PC-9 (cell line): ENCODE results near the gene ARHGAP35. TPM values are rescaled to one million over a fixed set of nuclear protein-coding genes. Genes with fewer than 3 reads are reported as not detected.
A peak's percentile ranks its signal among the peaks of the same experiment; 100 is the strongest.

ENCODE experiments used
- BruUV-seq: library from RNA; stranded (reverse); fragments of 400-500 nt; replicated peaks from 2 replicates; lab custom pipeline; 2021; lab: Mats Ljungman, UMichigan
- CTCF ChIA-PET: fragments of 300-600 bp; sonication (Branson Sonifier 250); formaldehyde crosslinking; loops from one replicate; lab custom pipeline; 2022; ENCODE audit warnings: antibody characterized with exemption; lab: Charles Lee
- POLR2A ChIA-PET: fragments of 300-600 bp; sonication (Branson Sonifier 250); formaldehyde crosslinking; loops from one replicate; lab custom pipeline; 2022; ENCODE audit warnings: antibody characterized with exemption; ENCODE audit not compliant: unreplicated experiment; lab: Charles Lee
- DNase-seq, 2 experiments: peaks; one replicate each; pipeline versions ENCODE4 v3.0.0 to v3.0.0-alpha.2; 2015 to 2022; ENCODE audit warnings: mixed read lengths in 1 of 2
- H2AFZ ChIP-seq: fragments of 200-600 bp; sonication (generic); 2 replicates; pipeline ENCODE4 v1.8.1; 2017; ENCODE audit warnings: antibody characterized with exemption
- H3F3A ChIP-seq: fragments of 200-600 bp; sonication (generic); 2 replicates; pipeline ENCODE4 v1.8.1; 2017; ENCODE audit warnings: antibody characterized with exemption, mild to moderate bottlenecking, low read depth; ENCODE audit not compliant: insufficient read depth
- H3K27ac ChIP-seq: fragments of 200-600 bp; sonication (generic); 2 replicates; pipeline ENCODE4 v1.6.1; 2016; ENCODE audit warnings: mixed run types
- H3K27me3 ChIP-seq: fragments of 200-600 bp; sonication (generic); 2 replicates; pipeline ENCODE4 v1.6.1; 2016; ENCODE audit warnings: low read depth, mixed run types; ENCODE audit not compliant: insufficient read depth
- H3K36me3 ChIP-seq: fragments of 200-600 bp; sonication (generic); 2 replicates; pipeline ENCODE4 v1.6.1; 2016; ENCODE audit warnings: low read depth, mixed run types
- H3K4me1 ChIP-seq: fragments of 200-600 bp; sonication (generic); replicated peaks from 2 replicates; pipeline ENCODE4 v1.6.1; 2016; ENCODE audit warnings: mixed run types; ENCODE audit not compliant: insufficient read depth
- H3K4me2 ChIP-seq: fragments of 200-600 bp; sonication (generic); 2 replicates; pipeline ENCODE4 v1.6.1; 2017; ENCODE audit warnings: mixed run types
- H3K4me3 ChIP-seq: fragments of 200-600 bp; sonication (generic); 2 replicates; pipeline ENCODE4 v1.6.1; 2016; ENCODE audit warnings: mixed run types
- H3K79me2 ChIP-seq: fragments of 200-600 bp; sonication (generic); 2 replicates; pipeline ENCODE4 v1.6.1; 2017; ENCODE audit warnings: low read depth, mixed run types
- H3K9me2 ChIP-seq: fragments of 200-600 bp; sonication (generic); 2 replicates; pipeline ENCODE4 v1.8.1; 2017; ENCODE audit warnings: mild to moderate bottlenecking; ENCODE audit not compliant: insufficient read depth
- H3K9me3 ChIP-seq: fragments of 200-600 bp; sonication (generic); 2 replicates; pipeline ENCODE4 v1.8.1; 2016; ENCODE audit warnings: low read depth; ENCODE audit not compliant: insufficient read depth
- H4K20me1 ChIP-seq: fragments of 200-600 bp; sonication (generic); 2 replicates; pipeline ENCODE4 v1.8.1; 2017; ENCODE audit not compliant: insufficient read depth
- CTCF ChIP-seq: fragments of 200-600 bp; sonication (generic); conservative IDR thresholded peaks from 2 replicates; pipeline ENCODE4 v1.6.1; 2017; ENCODE audit warnings: mixed run types, antibody characterized with exemption, mild to moderate bottlenecking, moderate library complexity
- EZH2 ChIP-seq: fragments of 200-600 bp; sonication (generic); IDR thresholded peaks from 2 replicates; pipeline ENCODE4 v1.8.0; 2017; ENCODE audit warnings: antibody characterized with exemption, low read depth
- intact Hi-C: fragments of 100-400 bp; cut with micrococcal nuclease; formaldehyde crosslinking; loops from one replicate; pipeline ENCODE4 v1.10.0; 2022; ENCODE audit not compliant: unreplicated experiment
- total RNA-seq: library from RNA; stranded (reverse); gene quantifications from 2 replicates; pipeline ENCODE4 v1.2.3, GENCODE V29; 2021

The ARHGAP35 gene
- total RNA-seq, 1 experiment from 2014 or later, result 104 TPM

GRCh38 chr19:46838160-46838559, 22.6 kb upstream of the ARHGAP35 start:
- Histone ChIP-seq H4K20me1 (peaks cover 11% of the 10 kb centered on the region; the same call in 1 of the 2 replicates), H3F3A (peaks cover 55% of the 10 kb centered on the region), H3K79me2 (0 out of 2 replicates have a peak, but pooled peaks cover under 1% of the 10 kb centered on the region), H3K27ac (no peak overlapping the region), H2AFZ (no peak overlapping the region), H3K27me3 (no peaks in the 10 kb centered on the region), H3K9me2 (no peaks in the 10 kb centered on the region), H3K9me3 (no peaks in the 10 kb centered on the region), H3K4me1 (peaks cover 19% of the 10 kb centered on the region), H3K4me3 (no peak overlapping the region), H3K4me2 (no peak overlapping the region), H3K36me3 (peaks cover 2% of the 10 kb centered on the region; the same call in 1 of the 2 replicates)
- DNase-seq, result no peak
- TSS peak; percentile 62 for BruUV-seq
- intact Hi-C loops, result no loop called here
- POLR2A ChIA-PET, result no interaction called here
- CTCF ChIA-PET, result interaction anchor here (0.6 kb wide), 1 partner anchor 8 kb away, joined by 14 read pairs; no protein-coding TSS in a partner anchor
- no peak for TF ChIP-seq CTCF
- TF ChIP-seq EZH2, result no peak

GRCh38 chr19:46839752-46840497, 20.9 kb upstream of the ARHGAP35 start:
- BruUV-seq, result no TSS peak
- DNase-seq, result peak in 1 of 2 experiments; percentile 64
- H3K36me3 ChIP-seq, result peaks cover 14% of the 10 kb centered on the region; the same call in 1 of the 2 replicates
- no peak overlapping the region for H2AFZ ChIP-seq
- TF ChIP-seq EZH2 (no peak), CTCF (no peak)
- H3F3A ChIP-seq, result peaks cover 56% of the 10 kb centered on the region
- H3K9me3 ChIP-seq, result no peaks in the 10 kb centered on the region
- ChIA-PET CTCF (interaction anchor here (0.6 to 1.8 kb wide), 15 partner anchors 13 to 843 kb away, joined by 3 to 11 read pairs (median 4); no protein-coding TSS in a partner anchor), POLR2A (interaction anchor here (0.7 kb wide), 2 partner anchors 32 to 86 kb away, joined by 3 to 17 read pairs; no protein-coding TSS in a partner anchor)
- no peaks in the 10 kb centered on the region for H3K27me3 ChIP-seq
- H3K4me3 ChIP-seq, result no peak overlapping the region
- H3K27ac ChIP-seq, result peak overlapping the region; percentile 44
- peaks cover 19% of the 10 kb centered on the region for H3K4me1 ChIP-seq
- peak overlapping the region; percentile 28 for H3K4me2 ChIP-seq
- H3K79me2 ChIP-seq, result peaks cover 10% of the 10 kb centered on the region; the same call in 1 of the 2 replicates
- no peaks in the 10 kb centered on the region for H3K9me2 ChIP-seq
- intact Hi-C loops, result loop anchor here (1.0 to 2.0 kb wide), 2 partner anchors 55 to 83 kb away; no protein-coding TSS in a partner anchor
- H4K20me1 ChIP-seq, result peaks cover 19% of the 10 kb centered on the region; the same call in 1 of the 2 replicates

GRCh38 chr19:46840498-46840942, 20.3 kb upstream of the ARHGAP35 start:
- Histone ChIP-seq H3K9me2 (no peaks in the 10 kb centered on the region), H3K27ac (peak overlapping the region; percentile 44), H3K9me3 (no peaks in the 10 kb centered on the region), H3K4me1 (peaks cover 19% of the 10 kb centered on the region), H3F3A (peaks cover 55% of the 10 kb centered on the region), H3K36me3 (peaks cover 15% of the 10 kb centered on the region), H3K4me2 (peak overlapping the region; percentile 28), H3K79me2 (peaks cover 10% of the 10 kb centered on the region; the same call in 1 of the 2 replicates), H2AFZ (no peak overlapping the region), H3K27me3 (no peaks in the 10 kb centered on the region), H4K20me1 (peaks cover 19% of the 10 kb centered on the region; the same call in 1 of the 2 replicates), H3K4me3 (no peak overlapping the region)
- DNase-seq, result peak; percentile 48 to 52
- no TSS peak for BruUV-seq
- ChIA-PET CTCF (interaction anchor here (0.6 to 1.8 kb wide), 20 partner anchors 14 to 843 kb away, joined by 3 to 11 read pairs (median 4); no protein-coding TSS in a partner anchor), POLR2A (interaction anchor here (0.7 kb wide), 1 partner anchor 32 kb away, joined by 17 read pairs; no protein-coding TSS in a partner anchor)
- intact Hi-C loops, result loop anchor here (1.0 to 2.0 kb wide), 2 partner anchors 56 to 83 kb away; no protein-coding TSS in a partner anchor
- TF ChIP-seq CTCF (peak; percentile 98), EZH2 (no peak)
